GM18909 (cell line): Measurements from ENCODE around the gene HMGCR.

Experiments
- ATAC-seq: cut with Tn5 transposase; IDR thresholded peaks from one replicate; pipeline ENCODE4 v1.9.1; 2021; ENCODE audit warnings: mild to moderate bottlenecking; ENCODE audit not compliant: unreplicated experiment, poor library complexity

Gene HMGCR

GRCh38 chr5:75338408-75338807 lies 1.4 kb downstream of the HMGCR start:
- ATAC-seq, result no peak

- ATAC-seq, result no peak
Observed at GRCh38 chr5:75340714-75341478, 3.9 kb downstream of the HMGCR start.

- no peak for ATAC-seq
Observed at GRCh38 chr5:75341934-75342333, 4.9 kb downstream of the HMGCR start.

- no peak for ATAC-seq
Observed at GRCh38 chr5:75342836-75343235, 5.8 kb downstream of the HMGCR start.

GRCh38 chr5:75348241-75348640 lies 11.2 kb downstream of the HMGCR start:
- no peak for ATAC-seq

- no peak for ATAC-seq
Observed at GRCh38 chr5:75349663-75350062, 12.6 kb downstream of the HMGCR start.

- no peak for ATAC-seq
Observed at GRCh38 chr5:75351139-75351926, 14.3 kb downstream of the HMGCR start.

GRCh38 chr5:75355236-75355635 lies 18.2 kb downstream of the HMGCR start:
- ATAC-seq, result no peak

- no peak for ATAC-seq
Observed at GRCh38 chr5:75356719-75357118, 19.7 kb downstream of the HMGCR start.

- ATAC-seq, result no peak
Observed at GRCh38 chr5:75358117-75358516, 21.1 kb downstream of the HMGCR start.

GRCh38 chr5:75361310-75361709 lies 24.3 kb downstream of the HMGCR start:
- ATAC-seq, result no peak

- ATAC-seq, result no peak
Observed at GRCh38 chr5:75362474-75362975, 25.5 kb downstream of the HMGCR start.

GRCh38 chr5:75363111-75363510 lies 26.1 kb downstream of the HMGCR start:
- ATAC-seq, result no peak

- ATAC-seq, result no peak
Observed at GRCh38 chr5:75363726-75364495, 26.9 kb downstream of the HMGCR start.

GRCh38 chr5:75364571-75365280 lies 27.7 kb downstream of the HMGCR start:
- no peak for ATAC-seq

GRCh38 chr5:75365740-75366139 lies 28.7 kb downstream of the HMGCR start:
- no peak for ATAC-seq

- ATAC-seq, result peak; percentile 82
Observed at GRCh38 chr5:75366787-75367186, 29.8 kb downstream of the HMGCR start.

GRCh38 chr5:75367401-75367800 lies 30.4 kb downstream of the HMGCR start:
- peak; percentile 2 for ATAC-seq

GRCh38 chr5:75368391-75368790 lies 31.4 kb downstream of the HMGCR start:
- no peak for ATAC-seq

- ATAC-seq, result no peak
Observed at GRCh38 chr5:75373862-75374261, 36.8 kb downstream of the HMGCR start.
